Kidney (tissue), 14 donors: ENCODE results near the gene NINJ1. TPM values are rescaled to one million over a fixed set of nuclear protein-coding genes. Genes with fewer than 3 reads are reported as not detected.
"Not testable (repeated sequence)": the region's sequence is repeated elsewhere in the genome, so short reads cannot be mapped to it uniquely, and the experiment has no call there.

Source experiments
- DNase-seq, 5 donors: peaks; one replicate each; pipeline ENCODE4 v3.0.0-alpha.2; 2013 to 2020
- FAIRE-seq: peaks from 2 replicates; lab custom pipeline; 2012; peaks lifted over from hg19 to GRCh38; lab: Jason Lieb, UNC
- H3K27ac ChIP-seq, 2 donors: one replicate each; pipeline ENCODE4 v1.7.0; 2013; ENCODE audit warnings: low read depth in 2 of 2, low read length in 2 of 2, inconsistent platforms in 1 of 2
- H3K27me3 ChIP-seq: one replicate; pipeline ENCODE4 v1.7.1; 2013; ENCODE audit warnings: low read length, inconsistent platforms; ENCODE audit not compliant: control insufficient read depth, insufficient read depth
- H3K36me3 ChIP-seq, 3 donors: one replicate each; pipeline versions ENCODE4 v1.7.0 to v1.7.1; 2013; ENCODE audit warnings: low read length in 3 of 3, control low read depth in 1 of 3, inconsistent platforms in 1 of 3; ENCODE audit not compliant: insufficient read depth in 3 of 3, control insufficient read depth in 2 of 3
- H3K4me1 ChIP-seq, 3 donors: one replicate each; pipeline versions ENCODE4 v1.7.0 to v1.7.1; 2013; ENCODE audit warnings: low read length in 3 of 3, inconsistent platforms in 1 of 3, low read depth in 1 of 3; ENCODE audit not compliant: control insufficient read depth in 2 of 3, insufficient read depth in 2 of 3
- H3K4me3 ChIP-seq, 3 donors: one replicate each; pipeline versions ENCODE4 v1.7.0 to v1.8.1; 2013; ENCODE audit warnings: low read length in 3 of 3, control low read depth in 1 of 3, inconsistent platforms in 1 of 3
- H3K9ac ChIP-seq, 3 donors: one replicate each; pipeline versions ENCODE4 v1.7.0 to v1.7.1; 2013; ENCODE audit warnings: low read length in 3 of 3, control low read depth in 1 of 3, inconsistent platforms in 1 of 3
- H3K9me3 ChIP-seq, 3 donors: one replicate each; pipeline versions ENCODE4 v1.7.0 to v1.7.1; 2013; ENCODE audit warnings: low read length in 3 of 3, control low read depth in 1 of 3, inconsistent platforms in 1 of 3; ENCODE audit not compliant: control insufficient read depth in 2 of 3, insufficient read depth in 1 of 3
- intact Hi-C: fragments of 100-400 bp; cut with DNase I; formaldehyde crosslinking; loops from one replicate; pipeline ENCODE4 v1.11.1; 2022
- polyA plus RNA-seq: library from polyadenylated mRNA; stranded (reverse); fragments of 350-450 nt; fragmentation: Illumina TruSeq; extraction: RNeasy Lipid Tissue Mini Kit (QIAGEN cat#74804); gene quantifications from one replicate; pipeline ENCODE4 v1.2.3, GENCODE V29; 2014; ENCODE audit warnings: low read depth, low replicate concordance; ENCODE audit not compliant: insufficient read depth
- total RNA-seq: library from RNA; stranded (reverse); fragmentation: NEBNext Ultra II Directional; extraction: Animal tissue kit (Norgen Biotek cat#: 25700); gene quantifications from one replicate; pipeline ENCODE4 v1.2.1, GENCODE V29; 2021
- TF ChIP-seq, protein P1 (sequence below): IDR thresholded peaks from 3 replicates; pipeline ENCODE4 v1.5.1; 2012; ENCODE audit warnings: mild to moderate bottlenecking, moderate library complexity, borderline replicate concordance; ENCODE audit not compliant: insufficient read depth; ENCODE audit errors: extremely low read depth
- donor health status: control.
- donor health status: control.
- donor health status: control.
- donor health status: control.
- donor health status: control.
- donor health status: DM: yes; HTN: yes; CAD: no.
- donor health status: Normal renal cell carcinoma (clear cell type).

The NINJ1 gene
- total and polyA plus RNA-seq, 2 donors from 2014 or later = 56.3 to 149 TPM

DNA sequence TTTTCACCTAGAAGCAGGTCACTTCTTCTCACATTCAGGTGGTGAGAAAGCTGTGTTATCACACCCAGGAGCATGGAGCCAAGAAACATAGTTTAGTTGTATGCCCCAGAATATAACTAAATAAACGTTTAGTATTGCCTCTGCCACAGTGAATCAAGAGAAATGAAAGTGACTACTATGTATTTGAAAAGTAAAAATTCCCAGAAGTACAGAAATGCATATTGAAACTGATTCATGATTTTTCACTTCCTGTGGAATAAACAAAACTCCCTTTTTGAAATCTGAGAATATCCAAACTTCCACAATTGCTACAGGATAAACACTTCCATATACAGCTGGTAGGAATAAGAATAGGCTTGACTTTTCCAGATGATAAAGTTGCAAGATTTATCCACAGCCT is 15.3 kb upstream of the NINJ1 start:
- no peaks in the 10 kb centered on the region for H3K36me3 ChIP-seq
- intact Hi-C loops = no loop called here
- H3K27me3 ChIP-seq = no peaks in the 10 kb centered on the region

DNA sequence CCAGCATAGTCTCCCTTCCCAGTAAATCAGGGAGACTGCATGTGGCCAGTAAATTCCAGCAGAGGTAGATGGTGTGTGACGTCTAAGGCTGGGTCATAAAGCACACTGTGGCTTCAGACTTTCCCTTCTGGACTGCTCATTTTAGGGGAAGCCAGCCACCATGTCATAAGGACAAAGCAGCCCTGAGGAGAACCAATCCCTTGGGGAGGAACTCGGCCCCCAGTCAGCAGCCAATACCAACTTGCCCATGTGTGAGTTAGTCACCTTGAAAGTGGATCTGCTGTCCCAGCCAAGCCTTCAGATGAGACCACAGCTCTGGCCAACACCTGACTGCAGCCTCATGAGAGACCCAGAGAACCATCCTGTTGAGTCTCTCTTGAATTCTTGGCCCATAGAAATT is 14.7 kb upstream of the NINJ1 start:
- Histone ChIP-seq H3K36me3 (no peaks in the 10 kb centered on the region), H3K27ac (no peak overlapping the region), H3K4me3 (no peak overlapping the region), H3K9me3 (no peaks in the 10 kb centered on the region), H3K9ac (no peak overlapping the region), H3K4me1 (peaks cover 0 to 5% (median 0%) of the 10 kb centered on the region in 3 donors), H3K27me3 (no peaks in the 10 kb centered on the region)
- TF ChIP-seq, protein P1, sequence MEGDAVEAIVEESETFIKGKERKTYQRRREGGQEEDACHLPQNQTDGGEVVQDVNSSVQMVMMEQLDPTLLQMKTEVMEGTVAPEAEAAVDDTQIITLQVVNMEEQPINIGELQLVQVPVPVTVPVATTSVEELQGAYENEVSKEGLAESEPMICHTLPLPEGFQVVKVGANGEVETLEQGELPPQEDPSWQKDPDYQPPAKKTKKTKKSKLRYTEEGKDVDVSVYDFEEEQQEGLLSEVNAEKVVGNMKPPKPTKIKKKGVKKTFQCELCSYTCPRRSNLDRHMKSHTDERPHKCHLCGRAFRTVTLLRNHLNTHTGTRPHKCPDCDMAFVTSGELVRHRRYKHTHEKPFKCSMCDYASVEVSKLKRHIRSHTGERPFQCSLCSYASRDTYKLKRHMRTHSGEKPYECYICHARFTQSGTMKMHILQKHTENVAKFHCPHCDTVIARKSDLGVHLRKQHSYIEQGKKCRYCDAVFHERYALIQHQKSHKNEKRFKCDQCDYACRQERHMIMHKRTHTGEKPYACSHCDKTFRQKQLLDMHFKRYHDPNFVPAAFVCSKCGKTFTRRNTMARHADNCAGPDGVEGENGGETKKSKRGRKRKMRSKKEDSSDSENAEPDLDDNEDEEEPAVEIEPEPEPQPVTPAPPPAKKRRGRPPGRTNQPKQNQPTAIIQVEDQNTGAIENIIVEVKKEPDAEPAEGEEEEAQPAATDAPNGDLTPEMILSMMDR = no peak
- no peak for DNase-seq
- intact Hi-C loops = no loop called here
- no peak for FAIRE-seq

More for the DNA sequence above, 15.3 kb upstream of the NINJ1 start:
- TF ChIP-seq, protein P1 = no peak
- Histone ChIP-seq H3K4me1 (no peaks in the 10 kb centered on the region), H3K4me3 (no peak overlapping the region), H3K9ac (no peak overlapping the region), H3K27ac (no peak overlapping the region), H3K9me3 (no peaks in the 10 kb centered on the region)
- DNase-seq = no peak
- FAIRE-seq = no peak

DNA sequence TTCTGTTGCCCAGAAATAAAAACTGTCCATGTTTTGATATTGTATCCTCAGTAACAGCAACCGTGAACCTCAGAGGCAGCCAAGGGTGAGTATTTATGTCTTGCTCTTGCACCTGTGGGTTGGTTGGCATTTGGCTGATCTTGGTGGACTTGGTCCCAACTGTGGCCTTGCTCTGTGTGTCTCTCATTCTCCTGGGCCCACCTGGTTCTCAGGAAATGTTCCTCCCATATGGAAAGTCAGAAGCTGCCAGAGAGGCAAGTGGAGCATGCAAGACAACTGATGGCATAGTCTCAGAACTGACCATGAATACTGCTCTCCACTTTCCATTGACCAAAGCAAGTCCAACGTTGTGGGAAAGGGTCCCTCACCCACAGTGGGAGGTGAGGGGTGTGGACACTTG is 13.6 kb upstream of the NINJ1 start:
- Histone ChIP-seq H3K27ac (no peak overlapping the region), H3K4me1 (peaks cover 0 to 6% (median 0%) of the 10 kb centered on the region in 3 donors), H3K9ac (no peak overlapping the region), H3K27me3 (no peaks in the 10 kb centered on the region), H3K4me3 (no peak overlapping the region), H3K9me3 (no peaks in the 10 kb centered on the region), H3K36me3 (no peaks in the 10 kb centered on the region)
- FAIRE-seq = no peak
- intact Hi-C loops = no loop called here
- no peak for DNase-seq
- TF ChIP-seq, protein P1 = no peak

DNA sequence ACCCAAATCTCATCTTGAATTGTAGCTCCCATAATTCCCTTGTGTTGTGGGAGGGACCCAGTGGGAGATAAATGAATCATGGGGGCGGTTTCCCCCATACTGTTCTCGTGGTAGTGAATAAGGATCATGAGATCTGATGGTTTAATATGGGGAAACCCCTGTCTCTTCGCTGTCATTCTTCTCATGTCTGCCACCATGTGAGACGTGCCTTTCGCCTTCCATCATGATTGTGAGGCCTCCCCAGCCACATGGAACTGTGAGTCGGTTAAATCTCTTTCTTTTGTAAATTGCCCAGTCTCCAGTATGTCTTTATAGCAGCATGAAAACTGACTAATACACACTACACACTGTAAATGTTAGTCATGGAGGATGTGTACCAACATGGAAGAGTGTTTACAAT is 12.6 kb upstream of the NINJ1 start:
- DNase-seq, intact Hi-C loops, H3K27me3 ChIP-seq, H3K36me3 ChIP-seq, H3K9ac ChIP-seq, H3K4me1 ChIP-seq, FAIRE-seq, H3K9me3 ChIP-seq, H3K27ac ChIP-seq, H3K4me3 ChIP-seq: not testable (repeated sequence)
